Ecto neural progenitor cell (in vitro differentiated cells): ENCODE measurements around the gene MBNL2.

Experiments
- DNase-seq: peaks from one replicate; pipeline ENCODE4 v3.0.0-alpha.2; 2018; ENCODE audit warnings: low spot score

Gene MBNL2

GRCh38 chr13:97302611-97303010 is 80.5 kb downstream of the MBNL2 start:
- no peak for DNase-seq

GRCh38 chr13:97306106-97306505 is 84.0 kb downstream of the MBNL2 start:
- no peak for DNase-seq

- no peak for DNase-seq
Observed at GRCh38 chr13:97306645-97307044, 84.5 kb downstream of the MBNL2 start.

- DNase-seq, result no peak
Observed at GRCh38 chr13:97307118-97307881, 85.2 kb downstream of the MBNL2 start.

- DNase-seq, result no peak
Observed at GRCh38 chr13:97307882-97308624, 85.9 kb downstream of the MBNL2 start.

GRCh38 chr13:97308735-97309429 is 86.7 kb downstream of the MBNL2 start:
- no peak for DNase-seq

GRCh38 chr13:97310809-97311436 is 88.8 kb downstream of the MBNL2 start:
- DNase-seq, result no peak

GRCh38 chr13:97311956-97312355 is 89.8 kb downstream of the MBNL2 start:
- no peak for DNase-seq

GRCh38 chr13:97313551-97314260 is 91.6 kb downstream of the MBNL2 start:
- no peak for DNase-seq

- DNase-seq, result no peak
Observed at GRCh38 chr13:97316390-97316789, 94.3 kb downstream of the MBNL2 start.

- DNase-seq, result no peak
Observed at GRCh38 chr13:97317933-97318332, 95.8 kb downstream of the MBNL2 start.

- no peak for DNase-seq
Observed at GRCh38 chr13:97318532-97318931, 96.4 kb downstream of the MBNL2 start.

- DNase-seq, result no peak
Observed at GRCh38 chr13:97319113-97319720, 97.1 kb downstream of the MBNL2 start.

- no peak for DNase-seq
Observed at GRCh38 chr13:97321101-97321500, 99.0 kb downstream of the MBNL2 start.

GRCh38 chr13:97321616-97322321 is 99.6 kb downstream of the MBNL2 start:
- DNase-seq, result no peak

GRCh38 chr13:97322740-97323342 is 100.7 kb downstream of the MBNL2 start:
- no peak for DNase-seq

GRCh38 chr13:97324115-97324514 is 102.0 kb downstream of the MBNL2 start:
- no peak for DNase-seq

- DNase-seq, result no peak
Observed at GRCh38 chr13:97325738-97326137, 103.6 kb downstream of the MBNL2 start.

GRCh38 chr13:97327086-97327485 is 105.0 kb downstream of the MBNL2 start:
- no peak for DNase-seq

GRCh38 chr13:97327506-97328221 is 105.5 kb downstream of the MBNL2 start:
- DNase-seq, result no peak
